ENCODE results near the gene ENTPD2. TPM values are rescaled to one million over a fixed set of nuclear protein-coding genes. Genes with fewer than 3 reads are reported as not detected.

ENTPD2 gene
- total RNA-seq, 1 donor from 2014 or later, result 2.7 TPM

GRCh38 chr9:137026828-137027227, 27.0 kb downstream of the ENTPD2 start:
- DNase-seq (ENCODE audit: missing footprints) (no peak), ATAC-seq (no peak)
- intact Hi-C loops (cut with DNase I), result loop anchor here (5.0 kb wide), 1 partner anchor 185 kb away; the partner anchor contains the start of gene AJM1

- intact Hi-C loops (cut with DNase I), result loop anchor here (5.0 kb wide), 1 partner anchor 184 kb away; the partner anchor contains the start of gene AJM1
- ATAC-seq, result no peak
- no peak for DNase-seq (ENCODE audit: missing footprints)
Measured at GRCh38 chr9:137026384-137026783, 27.5 kb downstream of the ENTPD2 start.

- no peak for DNase-seq (ENCODE audit: missing footprints)
- intact Hi-C loops (cut with DNase I), result loop anchor here (5.0 kb wide), 1 partner anchor 183 kb away; the partner anchor contains the start of gene AJM1
- no peak for ATAC-seq
Measured at GRCh38 chr9:137025517-137025966, 28.3 kb downstream of the ENTPD2 start.

- no peak for DNase-seq (ENCODE audit: missing footprints)
- intact Hi-C loops (cut with DNase I), result no loop called here
- no peak for ATAC-seq
Measured at GRCh38 chr9:137023583-137023991, 30.3 kb downstream of the ENTPD2 start.

- no peak for ATAC-seq
- DNase-seq (ENCODE audit: missing footprints), result no peak
- intact Hi-C loops (cut with DNase I), result no loop called here
Measured at GRCh38 chr9:137023157-137023556, 30.7 kb downstream of the ENTPD2 start.

- no peak for ATAC-seq
- no peak for DNase-seq (ENCODE audit: missing footprints)
- intact Hi-C loops (cut with DNase I), result no loop called here
Measured at GRCh38 chr9:137022662-137023008, 31.2 kb downstream of the ENTPD2 start.

- ATAC-seq (no peak), DNase-seq (ENCODE audit: missing footprints) (no peak)
- intact Hi-C loops (cut with DNase I), result no loop called here
Measured at GRCh38 chr9:137021979-137022661, 31.7 kb downstream of the ENTPD2 start.

- no peak for DNase-seq (ENCODE audit: missing footprints)
- no peak for ATAC-seq
- intact Hi-C loops (cut with DNase I), result no loop called here
Measured at GRCh38 chr9:137021568-137021978, 32.3 kb downstream of the ENTPD2 start.

- intact Hi-C loops (cut with DNase I), result no loop called here
- no peak for ATAC-seq
- no peak for DNase-seq (ENCODE audit: missing footprints)
Measured at GRCh38 chr9:137020771-137021567, 32.9 kb downstream of the ENTPD2 start.

GRCh38 chr9:137019891-137020683, 33.8 kb downstream of the ENTPD2 start:
- intact Hi-C loops (cut with DNase I), result no loop called here
- DNase-seq (ENCODE audit: missing footprints), result no peak
- ATAC-seq, result no peak

GRCh38 chr9:137018761-137019559, 34.9 kb downstream of the ENTPD2 start:
- intact Hi-C loops (cut with DNase I), result no loop called here
- ATAC-seq (no peak), DNase-seq (ENCODE audit: missing footprints) (no peak)

- DNase-seq (ENCODE audit: missing footprints), result no peak
- ATAC-seq, result no peak
- intact Hi-C loops (cut with DNase I), result no loop called here
Measured at GRCh38 chr9:137017791-137018497, 35.9 kb downstream of the ENTPD2 start.

GRCh38 chr9:137017071-137017470, 36.8 kb downstream of the ENTPD2 start:
- no peak for ATAC-seq
- intact Hi-C loops (cut with DNase I), result no loop called here

GRCh38 chr9:137016436-137016835, 37.4 kb downstream of the ENTPD2 start:
- no peak for DNase-seq (ENCODE audit: missing footprints)
- intact Hi-C loops (cut with DNase I), result no loop called here
- ATAC-seq, result no peak

More at GRCh38 chr9:137017071-137017470, 36.8 kb downstream of the ENTPD2 start:
- DNase-seq (ENCODE audit: missing footprints), result no peak

- ATAC-seq (no peak), DNase-seq (ENCODE audit: missing footprints) (no peak)
- intact Hi-C loops (cut with DNase I), result no loop called here
Measured at GRCh38 chr9:137015976-137016375, 37.9 kb downstream of the ENTPD2 start.

GRCh38 chr9:137015540-137015930, 38.3 kb downstream of the ENTPD2 start:
- DNase-seq (ENCODE audit: missing footprints), result no peak
- no peak for ATAC-seq
- intact Hi-C loops (cut with DNase I), result no loop called here

GRCh38 chr9:137014776-137015539, 38.9 kb downstream of the ENTPD2 start:
- intact Hi-C loops (cut with DNase I), result no loop called here
- no peak for ATAC-seq
- DNase-seq (ENCODE audit: missing footprints), result no peak
